GM23338 (cell line): ENCODE measurements around the gene CLHC1. TPM values are rescaled to one million over a fixed set of nuclear protein-coding genes. Genes with fewer than 3 reads are reported as not detected.

ENCODE experiments used
- ATAC-seq: fragments of 200-7000 bp; cut with Tn5 transposase; 3 replicates; pipeline ENCODE4 v1.9.1; 2020
- DNase-seq: peaks from one replicate; pipeline ENCODE4 v3.0.0-alpha.2; 2015; ENCODE audit warnings: low spot score
- H2AFZ ChIP-seq: fragments of 200-600 bp; sonication (generic); 2 replicates; pipeline ENCODE4 v1.8.0; 2016; ENCODE audit warnings: antibody characterized with exemption, mild to moderate bottlenecking, moderate library complexity
- H3F3A ChIP-seq: fragments of 200-600 bp; sonication (generic); replicated peaks from 2 replicates; pipeline ENCODE4 v1.8.0; 2017; ENCODE audit warnings: antibody characterized with exemption, mixed run types, low read depth
- H3K27ac ChIP-seq: fragments of 200-600 bp; sonication (generic); 2 replicates; pipeline ENCODE4 v1.6.1; 2016; ENCODE audit warnings: low read depth
- H3K27me3 ChIP-seq: fragments of 200-600 bp; sonication (generic); 2 replicates; pipeline ENCODE4 v1.8.0; 2016; ENCODE audit warnings: mild to moderate bottlenecking, mixed run types, moderate library complexity; ENCODE audit not compliant: insufficient read depth
- H3K36me3 ChIP-seq: fragments of 200-600 bp; sonication (generic); 2 replicates; pipeline ENCODE4 v1.8.0; 2016; ENCODE audit warnings: mild to moderate bottlenecking; ENCODE audit not compliant: insufficient read depth
- H3K4me1 ChIP-seq: fragments of 200-600 bp; sonication (generic); 2 replicates; pipeline ENCODE4 v1.8.0; 2016; ENCODE audit warnings: mild to moderate bottlenecking, moderate library complexity; ENCODE audit not compliant: insufficient read depth
- H3K4me2 ChIP-seq: fragments of 200-600 bp; sonication (generic); 2 replicates; pipeline ENCODE4 v1.7.1; 2017; ENCODE audit warnings: mixed run types
- H3K4me3 ChIP-seq: fragments of 200-600 bp; sonication (generic); 2 replicates; pipeline ENCODE4 v1.6.1; 2016; ENCODE audit warnings: mixed run types
- H3K79me2 ChIP-seq: fragments of 200-600 bp; sonication (generic); replicated peaks from 2 replicates; pipeline ENCODE4 v1.8.0; 2017; ENCODE audit warnings: mild to moderate bottlenecking; ENCODE audit not compliant: insufficient read depth
- H3K9me2 ChIP-seq: fragments of 200-600 bp; sonication (generic); 2 replicates; pipeline ENCODE4 v1.8.0; 2017; ENCODE audit not compliant: insufficient read depth
- H4K20me1 ChIP-seq: fragments of 200-600 bp; sonication (generic); replicated peaks from 2 replicates; pipeline ENCODE4 v1.8.0; 2017; ENCODE audit warnings: mild to moderate bottlenecking; ENCODE audit not compliant: insufficient read depth
- H3K27ac Mint-ChIP-seq: 2 replicates; pipeline ENCODE4 v1.8.0; 2020; ENCODE audit warnings: inconsistent platforms, mild to moderate bottlenecking, moderate library complexity, mixed read lengths
- H3K27me3 Mint-ChIP-seq: 3 replicates; pipeline ENCODE4 v1.8.0; 2022; ENCODE audit warnings: low read depth, mild to moderate bottlenecking, moderate library complexity, mixed read lengths, inconsistent platforms; ENCODE audit not compliant: insufficient read depth, poor library complexity
- H3K36me3 Mint-ChIP-seq: 3 replicates; pipeline ENCODE4 v1.8.0; 2021; ENCODE audit warnings: low read depth, mild to moderate bottlenecking, inconsistent platforms, moderate library complexity, mixed read lengths
- H3K4me1 Mint-ChIP-seq: 3 replicates; pipeline ENCODE4 v1.8.0; 2020; ENCODE audit warnings: mild to moderate bottlenecking, inconsistent platforms, mixed read lengths
- H3K4me3 Mint-ChIP-seq: 3 replicates; pipeline ENCODE4 v1.8.0; 2021; ENCODE audit warnings: moderate library complexity, mild to moderate bottlenecking, inconsistent platforms, mixed read lengths
- H3K9me3 Mint-ChIP-seq: 3 replicates; pipeline ENCODE4 v1.8.0; 2020; ENCODE audit warnings: moderate library complexity, mild to moderate bottlenecking, inconsistent platforms, mixed read lengths
- CREB1 ChIP-seq: fragments of 250-450 bp; sonication (Bioruptor Pico); IDR thresholded peaks from 2 replicates; pipeline ENCODE4 v1.5.0; 2020; ENCODE audit warnings: low read depth, mild to moderate bottlenecking, moderate library complexity
- ETS1 ChIP-seq: IDR thresholded peaks from 2 replicates; pipeline ENCODE4 v1.6.1; 2016; ENCODE audit warnings: antibody characterized with exemption
- EZH2 ChIP-seq: fragments of 200-600 bp; sonication (generic); IDR thresholded peaks from one replicate; pipeline ENCODE4 v1.8.0; 2017; ENCODE audit warnings: antibody characterized with exemption, mild to moderate bottlenecking, low read depth; ENCODE audit not compliant: unreplicated experiment
- EZH2phosphoT487 ChIP-seq: fragments of 200-600 bp; sonication (generic); IDR thresholded peaks from one replicate; pipeline ENCODE4 v1.8.1; 2018; ENCODE audit warnings: antibody characterized with exemption; ENCODE audit not compliant: unreplicated experiment
- JUNB ChIP-seq: IDR thresholded peaks from one replicate; pipeline ENCODE4 v1.6.1; 2016; ENCODE audit warnings: antibody characterized with exemption; ENCODE audit not compliant: unreplicated experiment
- NANOG ChIP-seq: IDR thresholded peaks from 2 replicates; pipeline ENCODE4 v1.6.1; 2016; ENCODE audit warnings: antibody characterized with exemption, borderline replicate concordance
- POLR2AphosphoS5 ChIP-seq: IDR thresholded peaks from 2 replicates; pipeline ENCODE4 v1.6.1; 2016; ENCODE audit warnings: antibody characterized with exemption, low read depth
- REST ChIP-seq: IDR thresholded peaks from one replicate; pipeline ENCODE4 v1.6.1; 2018; ENCODE audit warnings: antibody characterized with exemption; ENCODE audit not compliant: unreplicated experiment
- STAT1 ChIP-seq: IDR thresholded peaks from one replicate; pipeline ENCODE4 v1.6.1; 2016; ENCODE audit warnings: antibody characterized with exemption; ENCODE audit not compliant: unreplicated experiment
- ZNF114 ChIP-seq: fragments of 250-450 bp; sonication (Bioruptor Pico); IDR thresholded peaks from 2 replicates; pipeline ENCODE4 v1.5.0; 2020; ENCODE audit warnings: mild to moderate bottlenecking, moderate library complexity
- ZNF331 ChIP-seq: fragments of 250-450 bp; sonication (Bioruptor Pico); IDR thresholded peaks from 2 replicates; pipeline ENCODE4 v1.5.0; 2020; ENCODE audit warnings: low read depth, mild to moderate bottlenecking, moderate library complexity
- polyA plus RNA-seq: library from polyadenylated mRNA; unstranded; fragments of >200 nt; fragmentation: Nextera tagmentation; extraction: Ambion mirVana; gene quantifications from 2 replicates; pipeline ENCODE4 v1.2.1, GENCODE V29; 2016
- total RNA-seq: library from RNA; depleted of rRNA; stranded (reverse); fragments of >200 nt; shearing (Covaris generic); gene quantifications from 2 replicates; pipeline ENCODE4 v1.2.3, GENCODE V29; 2014
- TF ChIP-seq, protein P1 (sequence below): fragments of 250-450 bp; sonication (Bioruptor Pico); IDR thresholded peaks from 2 replicates; pipeline ENCODE4 v1.5.0; 2020; ENCODE audit warnings: mild to moderate bottlenecking, moderate library complexity
- TF ChIP-seq, protein P2 (sequence below), 2 experiments: fragments of 200-600 bp in 1 of 2; sonication (generic) in 1 of 2; conservative IDR thresholded peaks; 2 replicates each; pipeline versions ENCODE4 v1.5.1 to v1.6.1; 2016 to 2017; ENCODE audit warnings: antibody characterized with exemption in 2 of 2, low read depth in 2 of 2, mild to moderate bottlenecking in 2 of 2, moderate library complexity in 1 of 2

The CLHC1 gene
- total and polyA plus RNA-seq, 2 experiments from 2014 or later: 3.1 to 5.0 TPM

- Histone ChIP-seq H3K27me3 (no peaks in the 10 kb centered on the region), H3F3A (peaks cover 18% of the 10 kb centered on the region), H2AFZ (no peak overlapping the region), H3K4me1 (peaks cover 13% of the 10 kb centered on the region), H3K27ac (no peak overlapping the region), H3K36me3 (peaks cover 12% of the 10 kb centered on the region), H3K4me2 (no peak overlapping the region), H3K4me3 (no peak overlapping the region), H3K9me2 (0 out of 2 replicates have a peak, but pooled peaks cover 6% of the 10 kb centered on the region), H4K20me1 (0 out of 2 replicates have a peak, but pooled peaks cover 6% of the 10 kb centered on the region), H3K79me2 (peaks cover 47% of the 10 kb centered on the region)
- no peak for ATAC-seq
- TF ChIP-seq ETS1 (no peak), JUNB (no peak), POLR2AphosphoS5 (no peak), EZH2 (no peak), REST (no peak), EZH2phosphoT487 (no peak), CREB1 (CRISPR knock-in tag) (no peak), NANOG (no peak), ZNF114 (CRISPR knock-in tag) (no peak), ZNF331 (CRISPR knock-in tag) (no peak), STAT1 (no peak)
- TF ChIP-seq, protein P1, sequence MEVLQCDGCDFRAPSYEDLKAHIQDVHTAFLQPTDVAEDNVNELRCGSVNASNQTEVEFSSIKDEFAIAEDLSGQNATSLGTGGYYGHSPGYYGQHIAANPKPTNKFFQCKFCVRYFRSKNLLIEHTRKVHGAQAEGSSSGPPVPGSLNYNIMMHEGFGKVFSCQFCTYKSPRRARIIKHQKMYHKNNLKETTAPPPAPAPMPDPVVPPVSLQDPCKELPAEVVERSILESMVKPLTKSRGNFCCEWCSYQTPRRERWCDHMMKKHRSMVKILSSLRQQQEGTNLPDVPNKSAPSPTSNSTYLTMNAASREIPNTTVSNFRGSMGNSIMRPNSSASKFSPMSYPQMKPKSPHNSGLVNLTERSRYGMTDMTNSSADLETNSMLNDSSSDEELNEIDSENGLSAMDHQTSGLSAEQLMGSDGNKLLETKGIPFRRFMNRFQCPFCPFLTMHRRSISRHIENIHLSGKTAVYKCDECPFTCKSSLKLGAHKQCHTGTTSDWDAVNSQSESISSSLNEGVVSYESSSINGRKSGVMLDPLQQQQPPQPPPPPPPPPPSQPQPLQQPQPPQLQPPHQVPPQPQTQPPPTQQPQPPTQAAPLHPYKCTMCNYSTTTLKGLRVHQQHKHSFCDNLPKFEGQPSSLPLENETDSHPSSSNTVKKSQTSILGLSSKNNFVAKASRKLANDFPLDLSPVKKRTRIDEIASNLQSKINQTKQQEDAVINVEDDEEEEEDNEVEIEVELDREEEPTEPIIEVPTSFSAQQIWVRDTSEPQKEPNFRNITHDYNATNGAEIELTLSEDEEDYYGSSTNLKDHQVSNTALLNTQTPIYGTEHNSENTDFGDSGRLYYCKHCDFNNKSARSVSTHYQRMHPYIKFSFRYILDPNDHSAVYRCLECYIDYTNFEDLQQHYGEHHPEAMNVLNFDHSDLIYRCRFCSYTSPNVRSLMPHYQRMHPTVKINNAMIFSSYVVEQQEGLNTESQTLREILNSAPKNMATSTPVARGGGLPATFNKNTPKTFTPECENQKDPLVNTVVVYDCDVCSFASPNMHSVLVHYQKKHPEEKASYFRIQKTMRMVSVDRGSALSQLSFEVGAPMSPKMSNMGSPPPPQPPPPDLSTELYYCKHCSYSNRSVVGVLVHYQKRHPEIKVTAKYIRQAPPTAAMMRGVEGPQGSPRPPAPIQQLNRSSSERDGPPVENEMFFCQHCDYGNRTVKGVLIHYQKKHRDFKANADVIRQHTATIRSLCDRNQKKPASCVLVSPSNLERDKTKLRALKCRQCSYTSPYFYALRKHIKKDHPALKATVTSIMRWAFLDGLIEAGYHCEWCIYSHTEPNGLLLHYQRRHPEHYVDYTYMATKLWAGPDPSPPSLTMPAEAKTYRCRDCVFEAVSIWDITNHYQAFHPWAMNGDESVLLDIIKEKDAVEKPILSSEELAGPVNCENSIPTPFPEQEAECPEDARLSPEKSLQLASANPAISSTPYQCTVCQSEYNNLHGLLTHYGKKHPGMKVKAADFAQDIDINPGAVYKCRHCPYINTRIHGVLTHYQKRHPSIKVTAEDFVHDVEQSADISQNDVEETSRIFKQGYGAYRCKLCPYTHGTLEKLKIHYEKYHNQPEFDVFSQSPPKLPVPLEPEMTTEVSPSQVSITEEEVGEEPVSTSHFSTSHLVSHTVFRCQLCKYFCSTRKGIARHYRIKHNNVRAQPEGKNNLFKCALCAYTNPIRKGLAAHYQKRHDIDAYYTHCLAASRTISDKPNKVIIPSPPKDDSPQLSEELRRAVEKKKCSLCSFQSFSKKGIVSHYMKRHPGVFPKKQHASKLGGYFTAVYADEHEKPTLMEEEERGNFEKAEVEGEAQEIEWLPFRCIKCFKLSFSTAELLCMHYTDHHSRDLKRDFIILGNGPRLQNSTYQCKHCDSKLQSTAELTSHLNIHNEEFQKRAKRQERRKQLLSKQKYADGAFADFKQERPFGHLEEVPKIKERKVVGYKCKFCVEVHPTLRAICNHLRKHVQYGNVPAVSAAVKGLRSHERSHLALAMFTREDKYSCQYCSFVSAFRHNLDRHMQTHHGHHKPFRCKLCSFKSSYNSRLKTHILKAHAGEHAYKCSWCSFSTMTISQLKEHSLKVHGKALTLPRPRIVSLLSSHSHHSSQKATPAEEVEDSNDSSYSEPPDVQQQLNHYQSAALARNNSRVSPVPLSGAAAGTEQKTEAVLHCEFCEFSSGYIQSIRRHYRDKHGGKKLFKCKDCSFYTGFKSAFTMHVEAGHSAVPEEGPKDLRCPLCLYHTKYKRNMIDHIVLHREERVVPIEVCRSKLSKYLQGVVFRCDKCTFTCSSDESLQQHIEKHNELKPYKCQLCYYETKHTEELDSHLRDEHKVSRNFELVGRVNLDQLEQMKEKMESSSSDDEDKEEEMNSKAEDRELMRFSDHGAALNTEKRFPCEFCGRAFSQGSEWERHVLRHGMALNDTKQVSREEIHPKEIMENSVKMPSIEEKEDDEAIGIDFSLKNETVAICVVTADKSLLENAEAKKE (CRISPR knock-in tag): no peak
- TF ChIP-seq, protein P2, sequence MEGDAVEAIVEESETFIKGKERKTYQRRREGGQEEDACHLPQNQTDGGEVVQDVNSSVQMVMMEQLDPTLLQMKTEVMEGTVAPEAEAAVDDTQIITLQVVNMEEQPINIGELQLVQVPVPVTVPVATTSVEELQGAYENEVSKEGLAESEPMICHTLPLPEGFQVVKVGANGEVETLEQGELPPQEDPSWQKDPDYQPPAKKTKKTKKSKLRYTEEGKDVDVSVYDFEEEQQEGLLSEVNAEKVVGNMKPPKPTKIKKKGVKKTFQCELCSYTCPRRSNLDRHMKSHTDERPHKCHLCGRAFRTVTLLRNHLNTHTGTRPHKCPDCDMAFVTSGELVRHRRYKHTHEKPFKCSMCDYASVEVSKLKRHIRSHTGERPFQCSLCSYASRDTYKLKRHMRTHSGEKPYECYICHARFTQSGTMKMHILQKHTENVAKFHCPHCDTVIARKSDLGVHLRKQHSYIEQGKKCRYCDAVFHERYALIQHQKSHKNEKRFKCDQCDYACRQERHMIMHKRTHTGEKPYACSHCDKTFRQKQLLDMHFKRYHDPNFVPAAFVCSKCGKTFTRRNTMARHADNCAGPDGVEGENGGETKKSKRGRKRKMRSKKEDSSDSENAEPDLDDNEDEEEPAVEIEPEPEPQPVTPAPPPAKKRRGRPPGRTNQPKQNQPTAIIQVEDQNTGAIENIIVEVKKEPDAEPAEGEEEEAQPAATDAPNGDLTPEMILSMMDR (conservative IDR thresholded peaks at IDR 0.05; ENCODE audit: low read depth in 2 of 2): no peak
- no peak overlapping the region for H3K27ac Mint-ChIP-seq
- peaks cover 23% of the 10 kb centered on the region for H3K36me3 Mint-ChIP-seq
- peaks cover 35% of the 10 kb centered on the region for H3K27me3 Mint-ChIP-seq
- peaks cover 21% of the 10 kb centered on the region for H3K4me1 Mint-ChIP-seq
- H3K4me3 Mint-ChIP-seq: no peak overlapping the region; the same call in 2 of the 3 replicates
- H3K9me3 Mint-ChIP-seq: no peaks in the 10 kb centered on the region; the same call in 2 of the 3 replicates
- DNase-seq: no peak
These were observed 2.9 kb downstream of the CLHC1 start for GRCh38 chr2:55229221-55229620.
